Measurements from ENCODE around the gene MED23. TPM values are rescaled to one million over a fixed set of nuclear protein-coding genes. Genes with fewer than 3 reads are reported as not detected.

The MED23 gene
- polyA plus RNA-seq, 3 donors: 4.5 to 21.9 (median 7.9) TPM

DNA sequence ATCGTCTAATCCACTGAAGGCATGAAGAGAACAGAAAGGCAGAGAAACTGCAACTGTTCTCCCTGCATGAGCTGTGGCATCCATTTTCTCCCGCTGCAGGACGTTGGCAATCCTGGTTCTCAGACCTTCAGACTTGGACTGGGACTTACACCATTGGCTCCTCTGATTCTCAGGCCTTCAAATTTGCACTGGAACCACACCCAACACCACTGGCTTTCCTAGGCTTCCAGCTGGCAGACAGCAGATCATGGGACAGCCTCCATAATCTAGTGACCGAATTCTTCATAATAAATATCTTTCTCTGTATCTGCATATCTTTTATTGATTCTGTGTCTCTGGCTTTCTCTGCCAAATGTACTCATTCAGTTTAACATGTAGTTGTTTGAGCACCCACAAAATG, 69.1 kb downstream of the MED23 start:
- no peak for TF ChIP-seq CTCF (IDR thresholded peaks at IDR 0.05)
- Mint-ChIP-seq H3K4me1 (no peaks in the 10 kb centered on the region), H3K27ac (no peak overlapping the region), H3K36me3 (no peaks in the 10 kb centered on the region), H3K27me3 (ENCODE audit: low read depth in 3 of 3) (peaks cover 0 to 4% (median 0%) of the 10 kb centered on the region in 3 donors), H3K9me3 (peaks cover 0 to 8% (median 0%) of the 10 kb centered on the region in 7 donors), H3K4me3 (no peak overlapping the region)
- Histone ChIP-seq H3K27ac (ENCODE audit: low read depth in 1 of 2, low read length in 2 of 2) (no peak overlapping the region), H3K36me3 (replicated peaks in 1 of 2; ENCODE audit: control insufficient read depth in 1 of 2, insufficient read depth in 2 of 2, low read length in 2 of 2) (no peaks in the 10 kb centered on the region), H3K4me2 (replicated peaks; ENCODE audit: extremely low read depth, low read length, poor library complexity, severe bottlenecking) (no peak overlapping the region), H3K27me3 (ENCODE audit: control insufficient read depth in 2 of 2, insufficient read depth in 2 of 2, low read length in 2 of 2) (no peaks in the 10 kb centered on the region), H3K9me3 (replicated peaks in 1 of 2; ENCODE audit: control insufficient read depth in 1 of 2, insufficient read depth in 1 of 2, low read length in 2 of 2) (no peaks in the 10 kb centered on the region), H3K79me2 (ENCODE audit: insufficient read depth, low read length) (no peaks in the 10 kb centered on the region), H3K4me3 (replicated peaks in 1 of 3; ENCODE audit: low read depth in 2 of 3, low read length in 3 of 3) (no peak overlapping the region), H4K20me1 (ENCODE audit: insufficient read depth, low read length) (no peaks in the 10 kb centered on the region), H3K4me1 (ENCODE audit: control insufficient read depth in 1 of 2, insufficient read depth in 2 of 2, low read length in 2 of 2) (no peaks in the 10 kb centered on the region), H3K9ac (ENCODE audit: insufficient read depth, low read length, poor library complexity, severe bottlenecking) (no peak overlapping the region), H2AFZ (ENCODE audit: insufficient read depth, low read depth, low read length, poor library complexity, severe bottlenecking) (no peak overlapping the region)
- 86% methylated on average over 3 of the region's 4 CpGs for WGBS (ENCODE audit: insufficient coverage)
- intact Hi-C loops (cut with micrococcal nuclease): no loop called here
- no peak for DNase-seq

DNA sequence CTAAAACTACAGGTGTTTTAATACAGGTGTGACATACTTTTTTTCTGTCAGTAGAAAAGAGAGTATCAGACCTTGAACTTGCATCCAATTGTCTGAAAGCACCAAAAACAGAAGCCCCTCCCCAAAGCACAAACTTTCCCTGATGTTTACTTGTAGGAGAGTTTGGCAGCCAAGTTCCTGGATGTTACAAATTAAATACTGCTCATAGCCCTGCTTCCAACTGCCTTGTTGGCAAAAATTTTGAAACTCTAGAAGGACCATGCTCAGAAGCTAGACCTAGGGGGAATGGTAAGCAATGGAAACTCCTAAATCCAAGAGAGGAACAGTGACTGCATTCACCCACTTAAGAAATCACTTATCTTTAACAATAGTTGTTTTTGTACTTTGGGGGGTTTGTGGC, 72.0 kb downstream of the MED23 start:
- no peak overlapping the region for H3K4me3 ChIP-seq (replicated peaks in 1 of 3; ENCODE audit: low read depth in 2 of 3, low read length in 3 of 3)
- Mint-ChIP-seq H3K4me1 (no peaks in the 10 kb centered on the region), H3K27me3 (ENCODE audit: low read depth in 3 of 3) (peaks cover 0 to 4% (median 0%) of the 10 kb centered on the region in 3 donors), H3K4me3 (no peak overlapping the region), H3K9me3 (peaks cover 0 to 6% (median 0%) of the 10 kb centered on the region in 7 donors), H3K27ac (no peak overlapping the region), H3K36me3 (no peaks in the 10 kb centered on the region)
- no peaks in the 10 kb centered on the region for H3K4me1 ChIP-seq (ENCODE audit: control insufficient read depth in 1 of 2, insufficient read depth in 2 of 2, low read length in 2 of 2)
- no peak overlapping the region for H3K4me2 ChIP-seq (replicated peaks; ENCODE audit: extremely low read depth, low read length, poor library complexity, severe bottlenecking)
- no peaks in the 10 kb centered on the region for H4K20me1 ChIP-seq (ENCODE audit: insufficient read depth, low read length)
- no peak for TF ChIP-seq CTCF (IDR thresholded peaks at IDR 0.05)
- no peak for DNase-seq
- H3K36me3 ChIP-seq (replicated peaks in 1 of 2; ENCODE audit: control insufficient read depth in 1 of 2, insufficient read depth in 2 of 2, low read length in 2 of 2): no peaks in the 10 kb centered on the region
- H3K79me2 ChIP-seq (ENCODE audit: insufficient read depth, low read length): no peaks in the 10 kb centered on the region
- intact Hi-C loops (cut with micrococcal nuclease): no loop called here
- no peak overlapping the region for H3K27ac ChIP-seq (ENCODE audit: low read depth in 1 of 2, low read length in 2 of 2)
- no peak overlapping the region for H3K9ac ChIP-seq (ENCODE audit: insufficient read depth, low read length, poor library complexity, severe bottlenecking)
- no peak overlapping the region for H2AFZ ChIP-seq (ENCODE audit: insufficient read depth, low read depth, low read length, poor library complexity, severe bottlenecking)
- H3K9me3 ChIP-seq (replicated peaks in 1 of 2; ENCODE audit: control insufficient read depth in 1 of 2, insufficient read depth in 1 of 2, low read length in 2 of 2): no peaks in the 10 kb centered on the region
- H3K27me3 ChIP-seq (ENCODE audit: control insufficient read depth in 2 of 2, insufficient read depth in 2 of 2, low read length in 2 of 2): no peaks in the 10 kb centered on the region
